ENCODE measurements around the gene ZNF487. TPM values are rescaled to one million over a fixed set of nuclear protein-coding genes. Genes with fewer than 3 reads are reported as not detected.

The ZNF487 gene
- total RNA-seq, 2 experiments from 2014 or later, result 3.3 to 3.4 TPM

DNA sequence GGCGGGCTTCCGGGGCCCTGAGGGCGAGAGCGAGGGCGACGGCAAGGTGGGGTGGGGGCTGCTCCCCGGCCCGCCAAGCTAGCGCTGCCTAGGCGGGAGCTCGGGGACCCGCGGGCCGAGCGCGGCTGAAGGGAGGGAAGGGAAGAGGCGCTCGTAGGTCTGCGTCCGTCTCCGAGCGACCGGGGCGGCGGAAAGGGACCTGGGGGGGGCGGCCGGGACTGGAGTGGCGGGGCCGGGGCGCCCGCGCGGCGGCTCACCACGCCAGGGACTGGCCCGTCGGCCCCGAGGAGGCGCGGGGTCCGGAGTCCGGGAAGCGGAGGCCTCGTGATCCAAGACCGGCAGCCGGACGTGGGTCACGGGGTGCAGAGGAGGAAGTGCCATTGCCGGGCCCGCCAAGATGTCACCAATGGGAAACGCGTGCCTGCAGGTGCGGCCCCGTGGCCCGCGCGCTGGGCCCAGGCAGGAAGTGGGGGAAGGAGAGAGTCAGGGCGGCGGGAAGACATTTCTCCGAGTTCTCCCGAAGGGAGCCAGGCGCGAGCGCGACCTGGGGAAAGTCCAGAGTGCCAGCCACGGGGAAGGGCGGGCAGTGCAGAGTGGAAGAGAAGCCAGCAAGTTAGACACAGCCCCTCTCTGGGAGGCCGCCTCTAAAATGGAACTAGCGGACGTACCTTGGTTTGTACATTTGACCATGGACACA lies 39.8 kb upstream of the ZNF487 start:
- Mint-ChIP-seq H3K36me3 (peaks cover 50% of the 10 kb centered on the region), H3K4me3 (peak overlapping the region; percentile 91), H3K27ac (peak overlapping the region; percentile 95), H3K9me3 (no peaks in the 10 kb centered on the region), H3K4me1 (peaks cover 69% of the 10 kb centered on the region), H3K27me3 (no peaks in the 10 kb centered on the region)
- DNase-seq (peak; percentile 88), ATAC-seq (ENCODE audit: low read depth) (peak; percentile 80)
- POLR2A ChIA-PET, result interaction anchor here (0.5 to 7.1 kb wide), 14 partner anchors 9 to 259 kb away, joined by 3 to 108 read pairs (median 4); partner anchors contain the start of genes CSGALNACT2, HNRNPF and ZNF487

DNA sequence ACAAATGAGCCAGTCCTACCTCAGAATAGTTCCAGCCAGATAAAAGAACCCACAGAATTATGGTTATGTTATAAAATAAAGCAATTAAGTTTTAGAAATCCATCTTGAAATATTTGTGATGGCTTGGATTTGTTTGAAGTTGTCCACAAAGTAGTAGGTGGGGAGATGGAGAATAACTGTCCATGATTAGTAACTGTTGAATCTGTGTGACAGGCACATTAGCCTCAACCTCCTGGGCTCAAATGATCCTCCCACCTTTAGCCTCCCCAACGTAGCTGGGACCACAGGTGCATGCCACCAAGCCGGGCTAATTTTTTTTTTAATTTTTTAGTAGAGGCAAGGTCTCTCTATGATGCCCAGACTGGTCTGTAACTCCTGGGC lies 38.0 kb upstream of the ZNF487 start:
- H3K27me3 Mint-ChIP-seq, result no peaks in the 10 kb centered on the region

DNA sequence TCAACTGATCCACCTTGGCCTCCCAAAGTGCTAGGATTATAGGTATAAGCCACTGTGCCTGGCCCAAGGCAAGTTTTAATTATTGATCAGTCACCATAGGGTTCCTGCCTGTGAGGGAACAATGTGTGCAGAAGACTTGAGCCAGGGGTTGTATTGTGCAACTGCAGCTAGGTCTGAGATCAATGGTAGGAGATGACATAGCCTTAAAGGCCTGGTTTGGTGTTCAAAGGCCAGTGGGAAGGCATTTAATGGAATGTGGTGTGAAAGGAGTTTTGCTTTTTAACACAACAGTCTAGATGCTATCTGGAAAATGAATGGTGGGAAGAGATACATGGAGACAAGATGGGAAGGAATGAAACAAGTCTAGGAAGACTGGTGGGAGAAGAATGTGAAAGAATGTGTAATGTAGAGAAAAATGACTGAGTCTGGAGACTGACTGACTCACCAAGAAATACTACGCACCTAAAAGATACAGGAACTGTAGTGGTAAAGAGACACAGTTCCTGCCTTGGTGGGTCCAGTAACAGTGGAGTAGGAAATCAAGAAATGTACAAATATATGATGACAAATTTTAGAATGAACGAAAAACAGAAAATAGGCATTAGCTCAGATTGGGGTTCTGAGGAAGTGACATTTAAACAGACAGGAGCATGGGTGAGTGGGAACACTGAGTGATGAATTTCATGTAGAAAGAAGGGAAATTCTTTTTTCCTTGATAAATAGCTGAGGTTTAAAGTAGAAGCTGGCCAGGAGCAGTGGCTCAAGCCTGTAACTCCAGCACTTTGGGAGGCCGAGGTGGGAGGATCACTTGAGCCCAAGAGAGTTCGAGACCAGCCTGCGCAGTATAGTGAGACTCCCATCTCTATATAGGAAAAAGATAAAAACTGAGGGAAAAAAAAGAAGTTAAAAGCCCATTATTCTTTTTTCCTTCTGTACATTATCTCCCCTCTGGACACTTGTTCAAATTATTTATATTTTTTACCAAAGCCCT lies 37.3 kb upstream of the ZNF487 start:
- H3K4me3 Mint-ChIP-seq, result peak overlapping the region; percentile 91
- peaks cover 54% of the 10 kb centered on the region for H3K36me3 Mint-ChIP-seq
- DNase-seq, result no peak
- no peaks in the 10 kb centered on the region for H3K9me3 Mint-ChIP-seq
- POLR2A ChIA-PET, result interaction anchor here (1.9 to 7.1 kb wide), 3 partner anchors 6 to 37 kb away, joined by 7 to 108 read pairs (median 18); partner anchors contain the start of genes HNRNPF and ZNF487
- ATAC-seq (ENCODE audit: low read depth), result no peak
- peaks cover 71% of the 10 kb centered on the region for H3K4me1 Mint-ChIP-seq
- H3K27ac Mint-ChIP-seq, result peak overlapping the region; percentile 95
- H3K27me3 Mint-ChIP-seq, result no peaks in the 10 kb centered on the region

More for the DNA sequence above, 38.0 kb upstream of the ZNF487 start:
- H3K4me3 Mint-ChIP-seq, result peak overlapping the region; percentile 91
- H3K36me3 Mint-ChIP-seq, result peaks cover 50% of the 10 kb centered on the region
- DNase-seq (no peak), ATAC-seq (ENCODE audit: low read depth) (no peak)
- H3K4me1 Mint-ChIP-seq, result peaks cover 70% of the 10 kb centered on the region
- H3K9me3 Mint-ChIP-seq, result no peaks in the 10 kb centered on the region
- POLR2A ChIA-PET, result interaction anchor here (1.4 to 7.1 kb wide), 4 partner anchors 7 to 261 kb away, joined by 4 to 108 read pairs (median 12); partner anchors contain the start of genes CSGALNACT2 and HNRNPF
- peak overlapping the region; percentile 95 for H3K27ac Mint-ChIP-seq

GRCh38 chr10:43401627-43402026 lies 35.3 kb upstream of the ZNF487 start:
- POLR2A ChIA-PET, result interaction anchor here (0.8 to 2.7 kb wide), 4 partner anchors 8 to 35 kb away, joined by 3 to 18 read pairs (median 5); partner anchors contain the start of genes HNRNPF and ZNF487

GRCh38 chr10:43402176-43402575 lies 34.7 kb upstream of the ZNF487 start:
- POLR2A ChIA-PET, result interaction anchor here (0.8 to 1.4 kb wide), 2 partner anchors 10 to 18 kb away, joined by 3 read pairs; no protein-coding TSS in a partner anchor
- peaks cover 49% of the 10 kb centered on the region for H3K36me3 Mint-ChIP-seq

More at GRCh38 chr10:43401627-43402026, 35.3 kb upstream of the ZNF487 start:
- Mint-ChIP-seq H3K4me1 (peaks cover 63% of the 10 kb centered on the region), H3K4me3 (peak overlapping the region; percentile 98), H3K27ac (peak overlapping the region; percentile 81), H3K27me3 (no peaks in the 10 kb centered on the region), H3K36me3 (peaks cover 50% of the 10 kb centered on the region), H3K9me3 (no peaks in the 10 kb centered on the region)
- DNase-seq (no peak), ATAC-seq (ENCODE audit: low read depth) (no peak)

GRCh38 chr10:43402880-43403452 lies 33.9 kb upstream of the ZNF487 start:
- Mint-ChIP-seq H3K36me3 (peaks cover 48% of the 10 kb centered on the region), H3K27me3 (no peaks in the 10 kb centered on the region), H3K4me3 (peak overlapping the region; percentile 98), H3K27ac (peak overlapping the region; percentile 66), H3K9me3 (no peaks in the 10 kb centered on the region), H3K4me1 (peaks cover 59% of the 10 kb centered on the region)
- ATAC-seq (ENCODE audit: low read depth) (no peak), DNase-seq (no peak)
- POLR2A ChIA-PET, result interaction anchor here (0.6 to 5.8 kb wide), 4 partner anchors 6 to 50 kb away, joined by 4 to 108 read pairs (median 6); no protein-coding TSS in a partner anchor

More at GRCh38 chr10:43402176-43402575, 34.7 kb upstream of the ZNF487 start:
- ATAC-seq (ENCODE audit: low read depth) (no peak), DNase-seq (no peak)
- Mint-ChIP-seq H3K27me3 (no peaks in the 10 kb centered on the region), H3K4me3 (peak overlapping the region; percentile 98), H3K4me1 (peaks cover 63% of the 10 kb centered on the region), H3K27ac (peak overlapping the region; percentile 81), H3K9me3 (no peaks in the 10 kb centered on the region)

GRCh38 chr10:43403911-43404703 lies 32.8 kb upstream of the ZNF487 start:
- Mint-ChIP-seq H3K36me3 (peaks cover 47% of the 10 kb centered on the region), H3K27me3 (no peaks in the 10 kb centered on the region), H3K27ac (peak overlapping the region; percentile 84), H3K9me3 (no peaks in the 10 kb centered on the region), H3K4me3 (peak overlapping the region; percentile 98), H3K4me1 (peaks cover 49% of the 10 kb centered on the region)
- POLR2A ChIA-PET, result interaction anchor here (0.6 to 5.8 kb wide), 6 partner anchors 7 to 110 kb away, joined by 3 to 108 read pairs (median 6); partner anchors contain the start of gene ZNF487
- DNase-seq (no peak), ATAC-seq (ENCODE audit: low read depth) (no peak)

GRCh38 chr10:43404704-43405084 lies 32.2 kb upstream of the ZNF487 start:
- POLR2A ChIA-PET, result interaction anchor here (0.6 to 5.8 kb wide), 4 partner anchors 8 to 111 kb away, joined by 5 to 108 read pairs (median 9); partner anchors contain the start of gene ZNF487
- ATAC-seq (ENCODE audit: low read depth) (no peak), DNase-seq (no peak)
- Mint-ChIP-seq H3K4me1 (peaks cover 43% of the 10 kb centered on the region), H3K4me3 (peak overlapping the region; percentile 98), H3K36me3 (peaks cover 42% of the 10 kb centered on the region), H3K27ac (peak overlapping the region; percentile 84), H3K27me3 (no peaks in the 10 kb centered on the region), H3K9me3 (no peaks in the 10 kb centered on the region)

GRCh38 chr10:43407148-43407575 lies 29.7 kb upstream of the ZNF487 start:
- DNase-seq (peak; percentile 79), ATAC-seq (ENCODE audit: low read depth) (no peak)
- H3K4me3 Mint-ChIP-seq, result peak overlapping the region; percentile 98
- peak overlapping the region; percentile 99 for H3K27ac Mint-ChIP-seq
- H3K4me1 Mint-ChIP-seq, result peaks cover 34% of the 10 kb centered on the region
- H3K36me3 Mint-ChIP-seq, result peaks cover 36% of the 10 kb centered on the region
- H3K27me3 Mint-ChIP-seq, result no peaks in the 10 kb centered on the region
- no peaks in the 10 kb centered on the region for H3K9me3 Mint-ChIP-seq
- POLR2A ChIA-PET, result interaction anchor here (0.8 to 6.0 kb wide), 14 partner anchors 10 to 286 kb away, joined by 3 to 137 read pairs (median 6); partner anchors contain the start of genes CSGALNACT2 and ZNF487

DNA sequence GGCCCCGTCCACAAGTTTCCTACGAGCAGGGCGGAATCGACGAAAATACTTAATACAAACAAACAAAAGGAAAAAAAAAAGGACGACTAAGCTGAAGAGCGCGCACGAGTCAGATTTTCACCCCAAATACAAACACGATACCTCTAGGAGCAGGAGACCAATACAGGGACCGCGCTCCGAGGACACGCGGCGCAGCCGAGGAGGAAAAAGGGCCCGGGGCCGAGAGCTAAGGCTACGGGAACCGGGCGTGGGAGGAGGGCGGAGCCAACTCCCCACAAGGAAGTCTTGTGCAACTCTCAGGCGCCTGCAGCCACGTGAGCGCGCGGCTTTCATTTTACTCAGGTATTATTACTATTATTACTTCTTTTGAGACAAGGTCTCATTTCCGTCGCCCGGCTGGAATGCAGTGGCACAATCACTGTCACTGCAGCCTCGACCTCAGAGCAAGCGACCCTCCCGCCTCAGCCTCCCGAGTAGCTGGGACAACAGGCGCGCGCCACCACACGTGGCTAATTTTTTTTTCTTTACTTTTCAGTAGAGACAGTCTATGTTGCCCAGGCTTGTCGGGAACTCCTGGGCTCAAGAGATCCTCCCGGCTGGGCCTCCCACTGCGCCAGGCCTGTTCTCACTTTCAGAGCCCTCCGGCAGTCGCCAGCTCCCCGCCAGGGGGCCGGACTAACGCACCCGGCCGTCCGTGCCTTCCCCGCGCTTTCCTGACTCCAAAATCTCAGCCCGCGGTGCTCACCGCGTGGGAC lies 29.2 kb upstream of the ZNF487 start:
- POLR2A ChIA-PET, result interaction anchor here (0.8 to 6.0 kb wide), 16 partner anchors 11 to 287 kb away, joined by 3 to 137 read pairs (median 5); partner anchors contain the start of genes CSGALNACT2 and ZNF487
- peaks cover 28% of the 10 kb centered on the region for H3K4me1 Mint-ChIP-seq
- peak; percentile 31 for ATAC-seq (ENCODE audit: low read depth)
- peaks cover 30% of the 10 kb centered on the region for H3K36me3 Mint-ChIP-seq
- H3K4me3 Mint-ChIP-seq, result peak overlapping the region; percentile 98
- H3K9me3 Mint-ChIP-seq, result no peaks in the 10 kb centered on the region
- DNase-seq, result peak; percentile 84
- H3K27ac Mint-ChIP-seq, result peak overlapping the region; percentile 99
- no peaks in the 10 kb centered on the region for H3K27me3 Mint-ChIP-seq

GRCh38 chr10:43408331-43408709 lies 28.6 kb upstream of the ZNF487 start:
- DNase-seq (no peak), ATAC-seq (ENCODE audit: low read depth) (no peak)
- no peaks in the 10 kb centered on the region for H3K9me3 Mint-ChIP-seq
- POLR2A ChIA-PET, result interaction anchor here (0.8 to 6.0 kb wide), 9 partner anchors 12 to 270 kb away, joined by 3 to 137 read pairs (median 6); partner anchors contain the start of genes CSGALNACT2 and ZNF487
- H3K4me3 Mint-ChIP-seq, result peak overlapping the region; percentile 98
- peaks cover 24% of the 10 kb centered on the region for H3K36me3 Mint-ChIP-seq
- H3K27ac Mint-ChIP-seq, result peak overlapping the region; percentile 99
- no peaks in the 10 kb centered on the region for H3K27me3 Mint-ChIP-seq
- peaks cover 22% of the 10 kb centered on the region for H3K4me1 Mint-ChIP-seq

Measured in activated naive CD8-positive, alpha-beta T cell treated with anti-CD3 and anti-CD28 coated beads, Interleukin-2, amount 10 ng/mL, durations not matched to agents 7 days and 5 days (primary cell).